Measurements from ENCODE around the gene LAMTOR5.
"Not testable (repeated sequence)": the region's sequence is repeated elsewhere in the genome, so short reads cannot be mapped to it uniquely, and the experiment has no call there.

DNA sequence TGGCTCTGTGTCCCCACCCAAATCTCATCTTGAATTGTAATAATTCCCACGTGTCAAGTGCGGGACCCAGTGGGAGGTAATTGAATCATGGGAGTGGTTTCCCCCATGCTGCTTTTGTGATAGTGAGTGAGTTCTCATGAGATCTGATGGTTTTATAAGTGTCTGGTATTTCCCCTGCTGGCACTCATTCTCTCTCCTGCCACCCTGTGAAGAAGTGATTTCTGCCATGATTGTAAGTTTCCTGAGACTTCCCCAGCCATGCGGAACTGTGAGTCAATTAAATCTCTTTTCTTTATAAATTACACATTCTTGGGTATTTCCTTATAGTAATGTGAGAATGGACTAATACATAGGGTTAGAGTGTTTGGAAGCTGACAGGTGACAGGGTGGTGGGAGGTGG is 32.4 kb upstream of the LAMTOR5 start:
- not testable (repeated sequence) for TF ChIP-seq CTCF, POLR2AphosphoS5 (IDR thresholded peaks at IDR 0.05)
